Gastrocnemius medialis (tissue), 4 donors: ENCODE results near the gene WWOX.

Source experiments
- CTCF ChIP-seq, 5 experiments: fragments of 450-650 bp in 3 of 5; fragments of 200-600 bp in 2 of 5; sonication (generic) in 2 of 5; IDR thresholded peaks in 4 of 5; conservative IDR thresholded peaks in 1 of 5; 1 replicate in 4 of 5; 2 replicates in 1 of 5; pipeline ENCODE4 v1.5.1; 2016 to 2019; ENCODE audit warnings: antibody characterized with exemption in 5 of 5, mild to moderate bottlenecking in 3 of 5, moderate library complexity in 3 of 5
- POLR2A ChIP-seq, 2 donors: fragments of 450-650 bp; IDR thresholded peaks; one replicate each; pipeline ENCODE4 v1.6.1; 2017; ENCODE audit warnings: antibody characterized with exemption in 2 of 2, mild to moderate bottlenecking in 2 of 2, moderate library complexity in 2 of 2

- no peak for TF ChIP-seq CTCF (IDR thresholded peaks at IDR 0.05 in 4 of 5, conservative IDR thresholded peaks at IDR 0.05 in 1 of 5)
- no peak for TF ChIP-seq POLR2A (IDR thresholded peaks at IDR 0.05)
These were observed 347.6 kb downstream of the WWOX start for GRCh38 chr16:78446992-78447563.
